GM19193 (cell line): Measurements from ENCODE around the gene C6orf136.
A peak's percentile ranks its signal among the peaks of the same experiment; 100 is the strongest.

Experiments used
- POLR2A ChIP-seq: IDR thresholded peaks from 4 replicates; pipeline ENCODE4 v1.6.1; 2011; ENCODE audit not compliant: insufficient read depth, insufficient read length; ENCODE audit errors: extremely low read depth

Gene C6orf136

GRCh38 chr6:30626484-30627366, 20.2 kb upstream of the C6orf136 start, which contains the start of gene ATAT1:
Gene ATAT1, plus strand, starts transcription at chr6:30626874.
- TF ChIP-seq POLR2A, result peak; percentile 79

GRCh38 chr6:30635834-30636233, 11.1 kb upstream of the C6orf136 start:
- TF ChIP-seq POLR2A, result no peak

GRCh38 chr6:30640481-30640880, 6.5 kb upstream of the C6orf136 start:
- TF ChIP-seq POLR2A, result no peak

- TF ChIP-seq POLR2A, result no peak
These were observed 5.9 kb upstream of the C6orf136 start for GRCh38 chr6:30641048-30641447.

GRCh38 chr6:30643656-30644055, 3.3 kb upstream of the C6orf136 start:
- TF ChIP-seq POLR2A, result no peak

GRCh38 chr6:30644769-30645168, 2.2 kb upstream of the C6orf136 start:
- TF ChIP-seq POLR2A, result no peak

GRCh38 chr6:30645989-30646388, 944 bp upstream of the C6orf136 start:
- TF ChIP-seq POLR2A, result no peak

- TF ChIP-seq POLR2A, result peak; percentile 65
These were observed 546 bp downstream of the C6orf136 start for GRCh38 chr6:30647242-30648116.

- TF ChIP-seq POLR2A, result no peak
These were observed 4.2 kb downstream of the C6orf136 start for GRCh38 chr6:30651143-30651542.

- no peak for TF ChIP-seq POLR2A
These were observed 8.1 kb downstream of the C6orf136 start for GRCh38 chr6:30654798-30655742.

GRCh38 chr6:30655743-30656094, 8.8 kb downstream of the C6orf136 start:
- no peak for TF ChIP-seq POLR2A

GRCh38 chr6:30656513-30656912, 9.6 kb downstream of the C6orf136 start:
- TF ChIP-seq POLR2A, result no peak

- TF ChIP-seq POLR2A, result no peak
These were observed 10.5 kb downstream of the C6orf136 start for GRCh38 chr6:30657454-30657853.

GRCh38 chr6:30664994-30665767, 18.2 kb downstream of the C6orf136 start:
- TF ChIP-seq POLR2A, result no peak

- TF ChIP-seq POLR2A, result no peak
These were observed 24.0 kb downstream of the C6orf136 start for GRCh38 chr6:30670760-30671527.
